T-helper 1 cell treated with Interleukin-12 subunit alpha and Interleukin-12 subunit beta and Interleukin-4 antibody, amounts not matched to agents 30 ng/mL and 1 ng/mL, for 36 hours (primary cell): Measurements from ENCODE around the gene TCP11L2. TPM values are rescaled to one million over a fixed set of nuclear protein-coding genes. Genes with fewer than 3 reads are reported as not detected.

Source experiments
- intact Hi-C: fragments of 100-400 bp; cut with micrococcal nuclease; formaldehyde crosslinking; loops from one replicate; pipeline ENCODE4 v1.15.1; 2024
- total RNA-seq: library from RNA; stranded (reverse); gene quantifications from 2 replicates; pipeline ENCODE4 v1.2.3, GENCODE V29; 2022

TCP11L2 gene
- total RNA-seq, 1 donor from 2014 or later, result 19.8 TPM

GRCh38 chr12:106387848-106388377, 85.4 kb downstream of the TCP11L2 start:
- intact Hi-C loops, result no loop called here

GRCh38 chr12:106389151-106389550, 86.6 kb downstream of the TCP11L2 start:
- intact Hi-C loops, result no loop called here

- intact Hi-C loops, result no loop called here
These were observed 90.2 kb downstream of the TCP11L2 start for GRCh38 chr12:106392759-106393158.

Other genes with a start within 250 kb of the TCP11L2 start
- gene NUAK1, start 163.8 kb upstream of the TCP11L2 start, total RNA-seq, result 0.02 TPM in 1 of 2 replicates, not detected in the other
- gene CKAP4, start 54.7 kb upstream of the TCP11L2 start, total RNA-seq, result 3.8 and 4.0 TPM in 2 replicates
- gene POLR3B, start 55.0 kb downstream of the TCP11L2 start, total RNA-seq, result 7.1 and 7.9 TPM in 2 replicates